NCI-H1694 treated with DMSO at 0.1 percent for 48 hours (cell line): ENCODE data around the gene IQCH.
"Not testable (repeated sequence)": the region's sequence is repeated elsewhere in the genome, so short reads cannot be mapped to it uniquely, and the experiment has no call there.

Experiments used
- DNase-seq: peaks from one replicate; lab custom pipeline; 2025; lab: John Stamatoyannopoulos, UW

Gene IQCH

DNA sequence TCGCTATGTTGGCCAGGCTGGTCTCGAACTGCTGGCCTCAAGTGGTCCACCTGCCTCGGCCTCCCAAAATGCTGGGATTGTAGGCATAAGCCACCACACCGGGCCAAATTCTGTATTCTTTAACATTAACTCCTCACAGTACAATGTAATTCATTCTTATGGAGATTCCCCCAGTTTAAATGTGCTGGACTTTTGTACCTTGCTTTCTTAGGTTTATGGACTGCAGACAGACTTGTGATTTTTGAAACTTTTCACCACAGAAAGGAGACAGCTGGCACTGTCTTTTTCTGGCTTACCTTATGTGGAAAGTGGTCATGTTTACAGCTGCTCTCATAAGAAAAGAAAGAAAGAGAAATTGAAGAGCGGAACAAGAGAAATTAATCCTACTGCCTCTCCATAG is 103.8 kb downstream of the IQCH start:
- no peak for DNase-seq

DNA sequence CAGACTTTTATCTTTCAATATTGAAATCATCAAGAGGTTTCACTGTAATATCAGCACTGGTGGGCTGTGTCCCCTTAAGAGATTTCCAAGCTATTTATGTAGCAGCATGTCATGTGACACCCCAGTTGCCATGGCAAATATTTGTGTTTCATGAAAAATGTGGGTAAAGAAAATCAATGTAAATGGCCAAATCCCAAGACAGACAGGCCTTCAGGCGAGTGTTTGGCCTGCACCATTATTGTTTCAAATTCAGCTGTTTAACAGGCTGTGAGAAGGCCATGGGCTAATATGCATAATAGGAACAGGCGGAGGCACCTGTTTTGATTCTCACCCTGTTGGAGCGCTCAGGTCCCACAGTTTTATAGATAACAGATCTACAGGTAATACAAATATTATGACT is 104.2 kb downstream of the IQCH start:
- DNase-seq, result no peak

DNA sequence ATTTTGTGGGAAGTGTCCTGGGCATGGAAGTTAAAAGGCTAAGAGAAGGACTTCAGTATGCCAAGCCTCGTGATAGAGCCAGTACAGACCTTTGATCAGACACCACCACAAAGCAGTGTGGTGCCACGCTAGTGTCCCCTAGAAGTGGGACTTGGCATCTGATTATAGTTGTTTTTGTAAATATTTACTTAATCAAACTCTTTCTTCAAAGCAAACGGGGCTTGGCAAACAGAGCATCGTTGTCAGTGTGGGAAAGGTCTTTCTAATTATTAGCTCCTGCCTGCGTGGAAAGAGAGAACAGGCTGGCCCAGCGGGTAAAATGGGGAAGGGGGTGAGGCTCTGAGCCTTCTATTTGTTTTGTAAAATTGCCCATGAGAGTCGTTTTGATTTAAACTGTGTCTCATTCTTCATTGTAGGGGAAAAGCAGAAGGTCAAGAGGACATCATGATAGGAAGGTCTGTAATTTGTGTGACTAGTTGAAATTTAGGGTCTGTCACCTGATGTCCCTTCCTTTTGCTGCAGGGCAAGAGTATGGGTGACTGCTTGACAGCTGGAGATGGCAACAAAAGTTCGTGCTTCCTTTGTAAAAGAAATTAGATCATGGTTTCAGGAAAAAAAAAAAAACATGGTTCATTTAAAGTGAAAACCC is 105.0 kb downstream of the IQCH start:
- DNase-seq, result no peak

DNA sequence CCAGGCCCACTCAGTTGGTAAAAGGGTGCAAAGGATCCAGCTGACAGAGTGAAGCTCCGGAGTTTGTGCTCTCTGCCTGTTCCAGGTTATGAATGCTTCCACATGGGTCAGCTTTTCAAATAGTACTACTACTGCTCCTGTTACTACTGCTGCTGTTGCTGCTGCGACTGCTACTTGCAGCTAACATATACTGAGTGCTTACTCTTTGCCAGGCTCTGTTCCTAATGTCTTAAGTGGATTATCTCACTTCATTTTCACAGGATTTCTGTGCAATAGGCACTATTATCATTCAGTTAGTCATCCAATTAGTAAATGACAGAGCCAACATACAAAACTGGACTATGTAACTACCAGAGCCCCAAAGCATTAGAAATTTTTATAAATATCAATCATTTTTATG is 106.5 kb downstream of the IQCH start:
- DNase-seq, result no peak

DNA sequence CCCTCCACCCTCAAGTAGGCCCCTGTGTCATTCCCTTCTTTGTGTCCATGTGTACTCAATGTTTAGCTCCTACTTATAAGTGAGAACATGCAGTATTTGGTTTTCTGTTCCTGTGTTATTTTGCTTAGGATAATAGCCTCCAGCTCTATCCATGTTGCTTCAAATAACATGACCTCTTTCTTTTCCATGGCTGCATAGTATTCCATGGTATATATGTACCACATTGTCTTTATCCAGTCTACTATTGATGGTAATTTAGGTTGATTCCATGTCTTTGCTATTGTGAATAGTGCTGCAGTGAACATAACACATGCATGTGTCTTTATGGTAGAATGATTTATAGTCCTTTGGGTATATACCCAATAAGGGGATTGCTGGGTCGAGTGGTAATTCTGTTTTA is 109.1 kb downstream of the IQCH start:
- not testable (repeated sequence) for DNase-seq

DNA sequence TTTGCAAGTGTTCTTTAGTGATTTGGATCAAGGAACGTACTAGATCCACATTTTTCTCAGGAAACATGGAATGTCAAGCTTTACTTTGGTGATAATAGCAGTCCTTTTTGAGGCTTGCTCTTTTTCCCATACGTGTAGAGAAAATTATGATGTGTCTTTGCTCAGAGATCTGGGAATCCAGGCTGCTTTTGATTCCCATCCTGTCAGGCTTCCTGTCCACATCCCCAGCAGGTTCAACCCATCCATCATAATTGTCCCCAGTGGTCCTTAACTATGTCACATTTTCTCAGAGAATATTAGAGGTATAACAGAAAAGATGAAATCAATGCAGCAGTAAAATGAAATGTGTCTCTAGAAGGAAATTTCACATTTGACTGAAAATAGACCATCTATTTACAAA is 111.4 kb downstream of the IQCH start:
- DNase-seq, result no peak

DNA sequence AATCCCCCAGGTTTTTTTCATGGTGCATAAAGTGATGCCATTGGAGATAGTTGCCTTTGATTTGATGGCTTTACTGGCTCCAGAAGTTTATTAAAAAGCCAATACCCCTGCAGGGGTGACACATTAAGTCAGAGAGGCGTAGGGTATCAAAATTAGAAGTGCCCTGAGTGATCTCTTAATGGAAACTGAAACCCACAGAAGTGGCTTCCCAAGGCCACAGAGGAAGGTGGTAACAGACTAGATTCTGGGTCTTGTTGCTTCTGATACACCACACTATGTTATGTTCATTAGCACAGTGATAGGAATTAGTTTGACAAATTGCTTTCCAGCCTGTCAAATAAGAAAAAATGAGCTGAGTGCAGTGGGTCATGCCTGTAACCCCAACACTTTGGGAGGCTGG is 112.3 kb downstream of the IQCH start:
- DNase-seq, result no peak

DNA sequence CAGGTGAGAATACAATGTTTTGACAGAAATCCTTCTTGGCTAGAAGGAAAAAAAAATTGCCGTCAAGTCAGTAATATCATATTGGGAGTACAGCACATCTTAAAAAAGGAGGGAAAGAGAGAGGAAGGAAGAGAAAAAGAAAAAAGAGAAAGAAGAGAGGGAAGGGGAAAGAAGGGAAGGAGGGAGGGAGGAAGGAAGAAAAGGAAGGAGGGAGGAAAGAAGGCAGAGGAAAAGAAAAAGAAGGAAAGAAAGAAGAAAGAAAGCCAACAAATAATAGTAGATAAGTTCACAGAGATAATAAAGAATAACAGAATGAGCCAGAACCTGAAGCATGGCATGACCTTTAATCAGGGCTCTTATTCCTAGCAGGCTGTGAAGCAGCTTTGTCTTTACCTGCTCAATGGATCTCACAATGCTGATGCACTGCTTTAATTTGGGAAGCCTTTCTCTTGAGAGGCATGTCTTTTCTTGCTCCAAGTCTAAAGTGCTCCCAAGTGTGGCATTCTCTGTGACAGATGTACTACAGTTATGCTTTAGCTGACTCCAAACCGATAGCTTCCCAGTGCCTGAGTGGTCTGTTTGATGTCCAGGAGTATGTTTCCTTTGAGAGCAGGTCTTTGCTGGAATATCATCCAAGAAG is 114.9 kb downstream of the IQCH start:
- no peak for DNase-seq

DNA sequence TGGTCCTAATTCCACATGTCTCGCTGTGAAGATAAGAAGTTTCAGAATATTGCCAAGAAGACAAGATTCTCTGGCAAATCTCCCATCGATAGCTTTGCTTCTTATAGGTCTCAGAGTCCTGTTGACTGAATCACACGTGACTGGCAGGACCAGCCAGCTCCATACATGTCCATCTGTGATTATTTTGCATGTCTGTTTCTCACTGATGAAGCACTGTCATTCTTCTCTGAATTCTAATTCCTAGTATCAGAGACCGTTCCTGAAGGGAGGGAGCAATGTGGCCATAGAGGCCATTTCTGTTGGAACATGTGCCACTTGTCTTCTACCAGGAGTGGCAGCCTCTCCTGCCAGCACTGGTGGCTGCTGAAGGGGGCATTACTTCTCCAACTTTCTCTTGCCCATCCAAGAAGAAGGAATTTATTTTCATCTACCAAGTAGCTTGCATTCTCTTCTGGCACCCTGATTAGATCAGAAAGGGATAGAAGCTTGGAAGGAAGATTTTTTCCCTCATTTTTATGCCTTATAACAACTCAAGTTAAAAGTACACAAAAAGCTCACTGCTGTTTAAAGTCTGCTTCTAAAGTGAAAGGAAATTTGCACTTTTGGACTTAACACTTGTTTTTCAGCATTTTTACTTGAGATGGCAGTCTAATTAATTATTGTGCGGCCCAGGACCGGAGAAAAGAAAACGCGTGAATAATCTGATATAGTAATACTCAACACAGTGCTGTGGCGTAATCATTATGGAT is 115.8 kb downstream of the IQCH start:
- DNase-seq, result no peak

DNA sequence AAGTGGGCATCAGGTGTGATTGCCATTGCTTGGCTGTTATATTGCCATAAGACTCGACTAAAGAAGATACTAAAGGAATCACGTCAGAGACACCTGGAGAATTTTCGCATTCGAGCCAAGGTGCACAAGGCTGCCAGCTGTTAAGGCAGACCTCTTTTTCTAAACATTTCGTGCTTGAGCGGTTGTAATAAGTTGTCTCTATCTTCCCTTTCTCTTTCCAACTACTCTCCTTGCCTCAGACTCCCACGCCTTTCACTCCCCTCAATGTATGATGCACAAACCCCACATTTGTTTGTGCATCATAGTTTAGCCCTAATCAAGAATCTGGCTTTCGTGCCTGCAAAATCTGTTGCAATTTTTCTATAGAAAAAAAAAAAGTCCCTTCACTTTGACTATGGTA is 118.0 kb downstream of the IQCH start:
- DNase-seq, result no peak

DNA sequence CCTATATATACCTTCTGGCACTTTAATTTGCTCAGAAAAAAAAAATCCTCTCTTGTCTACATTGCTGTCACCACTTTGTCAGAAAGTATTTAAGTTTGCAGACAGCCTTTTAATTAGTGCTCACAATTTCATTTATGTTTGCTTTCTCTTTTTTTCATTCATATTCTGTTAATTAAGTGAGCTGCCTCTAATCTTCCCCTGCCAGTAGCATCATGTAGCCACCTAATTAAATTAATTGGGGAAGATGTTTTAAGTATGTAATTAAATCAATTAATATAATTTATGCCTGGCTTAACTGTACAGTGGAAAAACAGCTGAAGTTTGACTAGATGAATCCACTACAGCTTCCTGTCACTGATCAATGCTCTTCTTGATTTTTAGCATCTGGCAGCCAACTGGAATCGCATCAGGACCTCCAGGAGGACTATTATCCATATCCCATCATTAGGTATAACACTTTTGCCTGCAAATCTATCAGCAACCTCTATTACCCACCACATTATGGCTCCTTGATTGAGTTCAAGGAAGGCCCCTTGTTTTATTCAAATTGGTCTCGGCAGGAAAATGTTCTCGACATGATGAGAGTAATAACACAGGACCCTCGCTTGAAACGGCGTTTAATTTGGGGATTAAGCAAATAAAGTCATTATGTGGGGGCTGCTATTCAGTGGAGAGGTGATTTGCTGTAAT is 118.5 kb downstream of the IQCH start:
- no peak for DNase-seq

DNA sequence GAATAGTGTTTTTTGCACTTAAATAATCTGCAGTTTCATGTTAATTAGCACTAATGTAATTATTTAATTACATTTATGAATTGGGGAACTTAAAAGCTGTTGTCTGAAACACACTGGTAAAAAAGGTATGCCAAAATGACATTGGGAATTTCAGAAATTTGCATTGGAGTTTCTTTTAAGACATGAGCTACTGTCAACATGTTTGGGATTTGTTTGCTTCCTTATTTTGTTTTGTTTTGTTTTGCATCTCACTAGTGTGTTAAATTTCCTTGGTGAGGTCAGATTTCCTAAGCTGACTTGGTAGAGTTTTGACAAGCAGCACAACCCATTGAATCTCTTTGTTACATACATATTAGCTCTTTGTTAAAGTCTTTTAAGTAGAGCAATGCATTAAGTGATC is 119.4 kb downstream of the IQCH start:
- DNase-seq, result no peak

DNA sequence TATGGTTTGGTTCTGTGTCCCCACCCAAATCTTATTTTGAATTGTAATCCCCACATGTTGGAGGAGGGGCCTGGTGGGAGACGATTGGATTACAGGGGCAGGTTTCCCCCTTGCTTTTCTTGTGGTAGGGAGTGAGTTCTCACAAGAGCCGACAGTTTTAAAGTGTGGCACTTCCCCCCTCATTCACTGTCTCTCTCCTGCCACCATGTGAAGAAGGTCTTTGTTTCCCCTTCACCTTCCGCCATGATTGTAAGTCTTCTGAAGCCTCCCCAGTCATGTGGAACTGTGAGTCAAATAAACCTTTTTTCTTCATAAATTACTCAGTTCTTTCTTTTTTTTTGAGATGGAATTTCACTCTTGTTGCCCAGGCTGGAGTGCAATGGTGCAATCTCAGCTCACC is 124.9 kb downstream of the IQCH start:
- DNase-seq, result no peak

DNA sequence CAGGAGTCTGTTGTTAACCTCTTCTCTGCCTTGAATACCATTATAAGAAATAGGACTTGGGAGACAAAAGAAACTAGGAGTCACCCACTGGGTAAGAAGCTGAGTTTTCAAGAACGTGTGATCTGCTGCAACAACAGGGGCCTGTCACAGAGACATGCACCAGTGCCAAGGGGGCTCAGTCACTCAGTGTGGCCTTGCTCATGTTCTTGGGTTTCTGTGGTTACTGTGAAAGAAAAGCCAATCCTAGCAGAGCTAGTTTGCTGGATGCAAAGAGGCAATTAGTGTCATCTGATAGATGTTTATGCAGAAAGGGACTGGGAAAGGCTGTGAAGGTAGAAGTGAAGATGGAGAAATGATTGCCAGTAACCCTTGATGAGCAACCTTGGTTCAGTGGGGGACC is 126.3 kb downstream of the IQCH start:
- DNase-seq, result no peak

DNA sequence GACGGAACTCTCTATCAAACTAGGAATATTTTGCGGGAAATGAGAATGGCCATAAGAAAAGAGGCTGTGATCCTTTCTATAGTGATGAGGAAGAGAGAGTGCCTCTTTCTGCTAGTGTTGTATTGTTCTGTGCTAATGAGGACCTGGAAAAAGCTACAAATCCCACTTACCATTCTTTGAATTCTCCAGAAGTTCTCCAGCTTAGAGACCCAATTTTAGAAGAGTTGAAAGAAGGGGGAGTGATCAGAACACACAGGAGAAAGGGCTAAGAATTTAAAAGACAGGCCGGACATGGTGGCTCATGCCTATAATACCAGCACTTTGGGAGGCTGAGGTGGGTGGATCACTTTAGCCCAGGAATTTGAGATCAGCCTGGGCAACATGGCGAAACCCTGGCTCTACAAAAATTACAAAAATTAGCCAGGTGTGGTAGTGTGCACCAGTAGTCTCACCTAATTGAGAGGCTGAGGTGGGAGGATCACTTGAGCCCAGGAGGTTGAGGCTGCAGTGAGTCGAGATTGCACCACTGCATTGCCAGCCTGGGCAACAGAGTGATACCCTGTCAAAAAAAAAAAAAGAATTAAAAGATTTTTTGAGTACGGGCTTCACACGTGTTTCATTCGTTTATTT is 126.9 kb downstream of the IQCH start:
- no peak for DNase-seq

DNA sequence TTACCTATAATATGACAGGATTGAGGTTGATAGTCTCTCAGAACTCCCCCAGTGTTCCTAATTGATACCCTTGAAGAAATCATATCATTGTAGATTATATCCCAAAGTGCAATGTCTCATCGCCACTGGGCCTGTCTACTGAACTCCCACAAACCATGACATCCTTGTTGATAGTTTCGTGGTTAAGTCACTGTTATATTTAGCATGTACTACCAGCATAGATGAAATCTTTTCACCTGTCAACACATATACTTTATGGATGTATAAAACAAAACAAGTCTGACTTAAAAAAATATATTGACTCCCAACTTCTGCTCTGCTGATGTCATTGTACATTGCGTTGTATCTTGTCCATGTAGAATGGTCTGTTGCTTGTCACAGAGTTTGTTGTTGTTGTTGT is 128.1 kb downstream of the IQCH start:
- no peak for DNase-seq

DNA sequence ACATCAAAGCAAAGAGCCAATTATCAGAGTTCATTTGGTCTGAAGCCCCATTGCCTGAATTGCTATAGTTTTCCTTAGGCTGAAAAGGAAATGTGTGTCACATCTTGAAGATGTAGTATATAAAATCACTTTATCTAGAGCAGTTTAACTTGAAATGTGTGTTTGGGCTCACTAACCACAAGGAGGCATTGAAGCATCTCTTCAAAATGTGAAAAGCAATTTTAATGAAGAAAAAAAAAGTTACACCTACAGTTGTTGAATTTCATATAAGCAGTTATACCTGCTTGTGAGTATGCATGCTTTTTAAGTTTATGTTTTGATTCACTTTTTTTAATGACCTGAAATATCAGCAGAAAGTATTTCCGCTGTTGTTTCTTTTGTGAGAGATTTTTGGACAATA is 129.3 kb downstream of the IQCH start:
- no peak for DNase-seq

DNA sequence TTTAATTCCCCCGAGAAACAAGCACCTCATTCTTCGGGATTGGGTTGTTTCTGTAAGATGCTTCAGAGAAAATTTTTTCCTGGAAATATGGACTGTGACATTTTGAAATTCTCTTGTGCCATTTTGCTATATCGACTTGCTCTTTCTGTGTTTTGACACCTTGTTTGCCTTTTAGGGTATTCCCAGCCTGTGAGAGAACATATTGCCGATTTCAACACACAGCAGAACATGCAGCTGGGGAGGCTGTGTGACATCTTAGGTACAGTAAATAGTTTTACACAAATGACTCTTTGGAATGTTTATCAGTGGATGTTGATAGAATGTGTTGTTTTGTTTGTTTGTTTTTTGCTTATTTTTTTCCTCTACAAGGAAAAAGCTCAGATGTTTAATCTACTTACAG is 130.2 kb downstream of the IQCH start:
- DNase-seq, result no peak

DNA sequence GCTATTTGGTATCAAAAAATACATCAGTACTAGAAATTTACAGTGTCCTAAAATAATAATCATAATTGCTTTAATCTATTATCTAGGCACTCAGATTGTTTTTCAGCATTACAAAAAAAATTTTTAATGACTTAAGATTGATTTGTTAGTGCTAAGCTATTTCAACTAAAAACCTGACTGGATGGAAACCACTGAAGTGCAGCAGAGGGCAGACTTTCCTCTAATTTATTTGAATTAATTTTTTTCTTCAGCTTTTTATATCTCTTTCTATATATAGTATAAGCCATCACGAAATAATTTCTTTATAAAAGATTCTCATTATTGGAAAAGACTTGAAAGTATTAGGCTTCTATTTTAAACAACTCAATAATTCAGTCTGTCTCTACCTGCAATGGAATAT is 131.4 kb downstream of the IQCH start:
- no peak for DNase-seq

DNA sequence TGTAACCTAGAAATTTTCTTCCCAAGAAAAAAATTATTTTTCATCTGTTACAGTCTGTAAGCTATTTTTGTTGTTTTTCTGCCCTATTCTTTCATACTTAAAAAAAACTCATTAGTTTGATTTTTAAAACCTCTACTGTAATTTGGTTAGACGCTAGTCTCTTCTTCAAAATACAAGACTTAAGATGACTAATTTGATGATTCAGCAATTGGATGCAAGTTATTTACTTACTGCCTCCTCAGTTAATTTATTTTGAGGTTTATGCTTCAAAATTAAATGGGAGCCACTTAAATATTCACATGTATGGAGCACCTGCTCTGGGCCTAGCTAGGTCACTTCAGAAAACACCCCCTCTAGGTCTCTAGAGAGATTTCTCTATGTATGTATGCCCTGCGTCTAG is 132.4 kb downstream of the IQCH start:
- DNase-seq, result no peak

DNA sequence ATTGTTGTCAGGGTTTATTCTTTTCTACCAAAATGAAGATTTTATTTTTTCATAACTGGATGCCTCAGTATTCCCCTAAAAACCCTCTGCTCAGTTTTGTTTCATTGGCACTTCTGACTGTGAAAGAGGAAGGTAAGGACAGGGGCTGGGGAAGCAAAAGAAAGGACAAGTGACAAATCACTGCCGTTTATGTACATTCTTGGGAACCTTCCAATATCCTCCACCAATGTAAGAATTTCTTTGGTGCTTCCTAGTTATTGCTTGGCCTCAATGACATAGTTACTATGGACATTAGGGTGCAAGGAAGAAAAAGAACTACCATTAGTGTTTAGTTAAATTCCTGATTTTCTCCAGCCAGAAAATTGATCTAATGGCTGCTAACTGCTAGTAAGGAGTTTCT is 135.4 kb downstream of the IQCH start:
- no peak for DNase-seq

DNA sequence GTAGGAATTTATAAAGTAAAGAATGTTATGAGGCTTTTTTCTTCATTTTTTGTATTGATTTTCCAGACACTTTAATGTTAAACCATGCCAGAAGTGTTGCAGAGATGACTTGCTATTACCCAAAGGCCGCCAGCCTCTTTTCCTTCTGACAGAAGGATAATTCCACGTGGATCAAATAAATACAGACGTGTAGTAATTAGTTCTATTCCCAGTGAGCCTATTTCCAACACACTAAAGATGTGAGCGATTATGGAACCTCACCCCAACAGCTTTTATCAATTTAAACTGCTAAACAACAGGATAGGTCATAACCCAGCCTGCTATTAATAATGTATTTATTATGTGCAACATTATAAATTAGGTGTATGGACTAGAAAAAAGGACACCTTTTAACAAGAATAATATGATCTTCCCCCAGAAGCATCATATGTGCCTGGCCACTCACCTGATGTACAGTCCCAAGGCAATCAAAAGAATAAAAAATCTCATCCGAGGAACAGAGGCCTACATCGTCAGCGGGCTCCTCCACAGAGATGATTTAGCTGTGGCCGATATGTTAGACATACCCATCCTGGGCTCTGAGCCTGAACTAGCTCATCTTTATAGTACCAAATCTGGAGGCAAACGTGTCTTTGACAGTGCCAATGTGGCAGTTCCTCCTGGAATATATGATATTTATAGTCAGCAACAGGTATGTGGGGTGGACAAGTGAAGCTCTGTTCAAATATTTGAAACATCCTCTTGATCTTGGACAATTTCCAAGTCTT is 140.5 kb downstream of the IQCH start:
- DNase-seq, result no peak
